ENCODE results near the gene ETV3.

The ETV3 gene

DNA sequence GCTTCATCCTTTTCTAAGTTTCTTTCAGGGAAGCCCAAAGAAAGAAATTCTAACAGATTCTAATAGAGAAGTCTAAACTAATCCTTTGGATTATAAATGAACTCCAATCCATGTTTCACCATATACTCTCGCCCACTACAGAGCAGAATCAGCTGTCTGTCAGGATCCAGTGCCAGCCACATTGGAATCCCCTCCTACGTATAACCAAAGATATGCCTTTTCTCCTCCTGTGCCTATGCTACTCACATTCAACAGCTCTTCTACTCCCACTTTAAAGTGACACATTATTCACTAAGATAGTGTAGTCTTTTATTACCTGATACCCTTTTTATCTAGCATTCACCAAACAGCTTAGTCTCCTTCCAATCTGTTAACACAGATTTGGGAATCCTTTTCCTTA lies 3.1 kb downstream of the ETV3 start:
- DNase-seq (ENCODE audit: low read depth): no peak
- TF ChIP-seq, protein P1, sequence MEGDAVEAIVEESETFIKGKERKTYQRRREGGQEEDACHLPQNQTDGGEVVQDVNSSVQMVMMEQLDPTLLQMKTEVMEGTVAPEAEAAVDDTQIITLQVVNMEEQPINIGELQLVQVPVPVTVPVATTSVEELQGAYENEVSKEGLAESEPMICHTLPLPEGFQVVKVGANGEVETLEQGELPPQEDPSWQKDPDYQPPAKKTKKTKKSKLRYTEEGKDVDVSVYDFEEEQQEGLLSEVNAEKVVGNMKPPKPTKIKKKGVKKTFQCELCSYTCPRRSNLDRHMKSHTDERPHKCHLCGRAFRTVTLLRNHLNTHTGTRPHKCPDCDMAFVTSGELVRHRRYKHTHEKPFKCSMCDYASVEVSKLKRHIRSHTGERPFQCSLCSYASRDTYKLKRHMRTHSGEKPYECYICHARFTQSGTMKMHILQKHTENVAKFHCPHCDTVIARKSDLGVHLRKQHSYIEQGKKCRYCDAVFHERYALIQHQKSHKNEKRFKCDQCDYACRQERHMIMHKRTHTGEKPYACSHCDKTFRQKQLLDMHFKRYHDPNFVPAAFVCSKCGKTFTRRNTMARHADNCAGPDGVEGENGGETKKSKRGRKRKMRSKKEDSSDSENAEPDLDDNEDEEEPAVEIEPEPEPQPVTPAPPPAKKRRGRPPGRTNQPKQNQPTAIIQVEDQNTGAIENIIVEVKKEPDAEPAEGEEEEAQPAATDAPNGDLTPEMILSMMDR (IDR thresholded peaks at IDR 0.05; ENCODE audit: insufficient read depth, low read depth, low read length, missing control alignments): no peak
- no peak overlapping the region for H3K4me3 ChIP-seq (ENCODE audit: low read depth, low read length)

DNA sequence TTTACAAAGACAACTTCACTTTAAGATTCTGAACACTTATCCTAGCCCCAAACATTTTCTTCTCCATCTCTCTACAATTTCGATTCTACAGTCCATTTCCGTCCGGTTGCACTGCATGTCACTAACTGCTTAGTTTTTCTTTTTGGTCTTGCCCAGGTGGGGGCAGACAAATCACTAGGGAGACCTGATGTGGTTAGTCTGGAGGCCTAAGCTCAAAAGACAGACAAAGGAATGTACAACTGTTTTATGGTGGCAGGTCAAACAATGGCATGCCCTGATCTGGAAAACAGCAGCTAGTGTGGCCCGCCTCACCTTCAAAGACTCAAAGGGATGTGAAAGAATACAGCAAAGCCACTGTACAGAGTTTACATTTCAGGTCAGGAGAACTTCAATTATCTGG lies 3.8 kb downstream of the ETV3 start:
- no peak overlapping the region for H3K4me3 ChIP-seq (ENCODE audit: low read depth, low read length)
- DNase-seq (ENCODE audit: low read depth): no peak
- TF ChIP-seq, protein P1 (IDR thresholded peaks at IDR 0.05; ENCODE audit: insufficient read depth, low read depth, low read length, missing control alignments): no peak

DNA sequence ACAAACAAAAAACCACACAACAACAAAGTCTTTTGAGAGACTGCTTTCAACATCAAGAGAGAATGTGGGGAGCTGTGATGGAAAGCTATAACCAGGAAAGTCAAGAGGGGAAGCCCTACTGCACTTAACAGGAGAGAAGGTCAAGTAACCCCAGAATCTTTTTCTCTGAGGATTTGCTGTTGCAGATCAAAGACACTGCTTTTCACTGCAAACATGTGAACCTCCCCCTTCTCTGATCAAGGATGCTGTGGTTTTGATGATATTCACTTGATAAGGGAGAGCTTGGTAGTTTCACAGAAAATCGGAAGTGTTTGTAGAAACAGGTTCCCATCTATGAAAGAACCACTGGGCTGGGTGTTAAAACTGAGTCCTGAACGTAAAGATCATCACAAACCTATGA lies 4.8 kb downstream of the ETV3 start:
- TF ChIP-seq, protein P1 (IDR thresholded peaks at IDR 0.05; ENCODE audit: insufficient read depth, low read depth, low read length, missing control alignments): no peak
- no peak for DNase-seq (ENCODE audit: low read depth)
- no peak overlapping the region for H3K4me3 ChIP-seq (ENCODE audit: low read depth, low read length)

DNA sequence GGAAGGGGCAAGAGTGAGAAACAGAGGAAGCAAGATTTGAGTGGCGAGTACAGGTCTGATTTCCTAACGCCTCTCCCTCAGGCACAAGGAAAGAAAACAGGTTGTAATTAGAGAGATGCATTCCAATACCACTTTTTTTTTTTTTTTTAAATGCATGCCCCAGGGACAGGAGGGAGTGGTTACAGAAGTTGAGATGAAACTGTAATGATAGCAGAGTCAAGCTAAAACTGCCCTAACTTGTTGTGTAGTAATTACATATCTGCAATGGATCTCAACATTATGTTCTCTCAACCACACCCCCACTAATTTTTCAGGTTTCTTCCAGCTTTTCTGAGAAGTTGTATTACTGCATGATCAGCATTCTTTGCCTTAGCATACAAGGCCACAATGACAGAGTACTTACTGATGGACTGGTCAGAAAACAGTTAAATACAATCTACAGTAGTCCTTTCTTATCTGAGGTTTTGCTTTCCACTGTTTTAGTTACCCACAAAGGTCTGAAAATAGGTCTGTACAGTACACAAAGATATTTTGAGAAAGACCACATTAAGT lies 5.5 kb downstream of the ETV3 start:
- no peak for DNase-seq (ENCODE audit: low read depth)
- TF ChIP-seq, protein P1 (IDR thresholded peaks at IDR 0.05; ENCODE audit: insufficient read depth, low read depth, low read length, missing control alignments): no peak
- no peak overlapping the region for H3K4me3 ChIP-seq (ENCODE audit: low read depth, low read length)

DNA sequence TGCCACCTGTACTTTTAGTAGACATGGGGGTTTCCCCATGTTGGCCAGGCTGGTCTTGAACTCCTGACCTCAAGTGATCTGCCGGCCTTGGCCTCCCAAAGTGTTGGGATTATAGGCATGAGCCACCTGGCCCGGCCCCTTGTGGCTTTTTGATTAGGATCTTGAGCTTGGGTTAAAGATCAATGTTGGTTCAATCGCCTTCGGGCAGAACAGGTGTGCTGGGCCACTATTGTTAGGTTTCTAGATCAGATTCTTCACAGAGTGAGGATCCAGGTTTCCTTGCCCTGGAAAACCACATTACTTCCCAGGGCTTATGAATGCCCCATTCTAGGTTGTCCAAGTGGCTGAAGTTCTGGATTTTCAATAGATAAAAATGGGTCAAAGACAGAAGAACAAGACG lies 6.1 kb downstream of the ETV3 start:
- no peak overlapping the region for H3K4me3 ChIP-seq (ENCODE audit: low read depth, low read length)
- DNase-seq (ENCODE audit: low read depth): no peak
- TF ChIP-seq, protein P1 (IDR thresholded peaks at IDR 0.05; ENCODE audit: insufficient read depth, low read depth, low read length, missing control alignments): no peak

DNA sequence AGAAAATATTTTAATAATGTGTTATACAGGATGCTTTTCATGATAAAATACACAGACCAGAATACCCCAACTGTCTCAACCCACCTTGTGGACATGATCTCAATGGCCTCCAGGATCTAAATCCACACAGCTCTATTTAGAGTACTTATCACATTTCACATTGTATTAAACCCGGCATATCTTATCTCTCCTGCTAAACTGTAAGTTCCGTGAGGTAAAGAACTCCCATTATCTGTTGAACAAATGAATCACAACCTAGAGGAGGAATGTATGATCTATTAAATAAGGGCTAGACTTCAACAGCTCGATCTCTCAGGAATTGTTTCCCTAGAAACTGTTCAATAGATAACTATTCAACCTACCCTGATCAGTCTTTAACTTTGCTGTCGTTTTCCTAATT lies 6.9 kb downstream of the ETV3 start:
- TF ChIP-seq, protein P1 (IDR thresholded peaks at IDR 0.05; ENCODE audit: insufficient read depth, low read depth, low read length, missing control alignments): no peak
- DNase-seq (ENCODE audit: low read depth): no peak

DNA sequence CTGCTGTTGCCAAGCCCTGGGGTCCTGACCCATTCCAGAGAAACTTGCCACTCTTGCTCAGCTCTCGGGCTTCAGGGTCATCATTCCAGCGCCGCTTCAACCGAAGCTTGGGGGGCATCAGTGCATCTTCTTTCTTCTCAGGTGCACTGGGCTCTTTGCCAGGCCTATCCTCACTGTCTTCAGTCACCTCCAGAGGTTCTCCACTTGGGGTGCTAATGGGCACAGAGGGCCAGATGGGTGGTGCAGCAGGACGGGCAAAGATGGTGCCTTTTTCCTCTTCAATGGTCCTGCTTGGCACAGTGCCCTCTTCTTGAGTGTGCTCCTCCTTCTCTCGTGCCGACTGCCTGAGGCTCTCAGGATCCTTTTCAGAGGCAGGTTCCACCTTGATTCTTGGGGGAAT lies 13.3 kb downstream of the ETV3 start:
- peak; percentile 9 for DNase-seq (ENCODE audit: low read depth)
- H3K4me3 ChIP-seq (ENCODE audit: low read depth, low read length): no peak overlapping the region
- TF ChIP-seq, protein P1 (IDR thresholded peaks at IDR 0.05; ENCODE audit: insufficient read depth, low read depth, low read length, missing control alignments): no peak

More for the DNA sequence above, 6.9 kb downstream of the ETV3 start:
- H3K4me3 ChIP-seq (ENCODE audit: low read depth, low read length): no peak overlapping the region

Data from GM12865 (cell line).